GM21381 (cell line): ENCODE results near the gene CHRND.
"Not testable (repeated sequence)": the region's sequence is repeated elsewhere in the genome, so short reads cannot be mapped to it uniquely, and the experiment has no call there.

ENCODE experiments used
- ATAC-seq: cut with Tn5 transposase; IDR thresholded peaks from one replicate; pipeline ENCODE4 v1.9.1; 2021; ENCODE audit warnings: mild to moderate bottlenecking, moderate library complexity; ENCODE audit not compliant: unreplicated experiment

The CHRND gene

DNA sequence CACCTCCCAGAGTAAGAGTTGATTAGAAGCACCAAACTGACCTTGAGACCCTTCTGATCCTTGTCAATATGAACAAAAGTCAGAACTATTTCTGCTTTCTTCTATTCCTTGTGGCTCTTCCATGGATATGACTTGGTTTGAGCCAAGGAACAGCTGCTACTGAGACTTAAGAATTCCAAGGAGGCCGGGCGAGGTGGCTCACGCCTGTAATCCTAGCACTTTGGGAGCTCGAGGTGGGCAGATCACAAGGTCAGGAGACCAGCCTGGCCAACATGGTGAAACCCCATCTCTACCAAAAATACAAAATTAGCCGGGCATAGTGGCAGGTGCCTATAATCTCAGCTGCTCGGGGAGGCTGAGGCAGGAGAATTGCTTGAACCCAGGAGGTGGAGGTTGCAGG, 44.5 kb downstream of the CHRND start:
- ATAC-seq, result not testable (repeated sequence)

DNA sequence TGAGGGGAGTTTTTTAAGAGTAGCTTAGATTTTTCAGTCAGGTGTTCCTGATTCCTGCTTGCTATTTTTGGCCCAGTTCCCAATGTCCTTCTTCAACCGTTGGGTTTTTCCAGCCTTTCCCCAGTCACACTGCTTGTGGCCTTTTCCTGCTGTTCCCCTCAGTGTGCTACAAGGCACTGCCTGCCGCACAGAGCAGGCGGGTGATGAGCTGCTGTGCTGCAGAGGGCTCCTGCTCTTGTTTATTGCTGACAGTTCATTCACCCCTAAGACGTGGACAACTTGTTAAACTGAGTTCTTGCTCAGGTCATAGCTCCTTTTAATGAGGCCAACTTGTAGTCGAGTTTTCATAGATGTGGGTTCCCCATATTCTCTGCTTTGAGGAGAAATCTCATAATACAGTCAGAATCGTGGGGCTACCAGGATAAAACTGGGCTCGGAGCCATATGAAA, 45.1 kb downstream of the CHRND start:
- ATAC-seq, result no peak

DNA sequence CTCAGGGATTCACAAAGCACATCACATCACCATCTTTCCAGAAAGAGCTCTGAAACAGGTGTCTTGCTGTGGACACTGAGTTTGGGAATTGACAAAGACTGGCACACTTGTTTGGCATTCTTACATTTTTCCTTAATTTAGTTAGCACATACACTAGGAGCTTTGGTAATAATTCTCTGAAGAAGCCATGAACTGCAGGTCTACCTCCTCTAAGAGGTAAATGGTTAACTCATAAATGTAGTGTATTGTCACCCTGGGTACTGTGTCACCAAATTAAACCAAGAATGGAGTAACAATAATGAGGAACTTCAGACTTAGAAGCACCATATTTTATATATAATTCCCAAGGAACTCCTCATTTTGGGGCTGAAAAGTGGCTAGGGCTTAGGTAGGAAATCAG, 47.1 kb downstream of the CHRND start:
- no peak for ATAC-seq

DNA sequence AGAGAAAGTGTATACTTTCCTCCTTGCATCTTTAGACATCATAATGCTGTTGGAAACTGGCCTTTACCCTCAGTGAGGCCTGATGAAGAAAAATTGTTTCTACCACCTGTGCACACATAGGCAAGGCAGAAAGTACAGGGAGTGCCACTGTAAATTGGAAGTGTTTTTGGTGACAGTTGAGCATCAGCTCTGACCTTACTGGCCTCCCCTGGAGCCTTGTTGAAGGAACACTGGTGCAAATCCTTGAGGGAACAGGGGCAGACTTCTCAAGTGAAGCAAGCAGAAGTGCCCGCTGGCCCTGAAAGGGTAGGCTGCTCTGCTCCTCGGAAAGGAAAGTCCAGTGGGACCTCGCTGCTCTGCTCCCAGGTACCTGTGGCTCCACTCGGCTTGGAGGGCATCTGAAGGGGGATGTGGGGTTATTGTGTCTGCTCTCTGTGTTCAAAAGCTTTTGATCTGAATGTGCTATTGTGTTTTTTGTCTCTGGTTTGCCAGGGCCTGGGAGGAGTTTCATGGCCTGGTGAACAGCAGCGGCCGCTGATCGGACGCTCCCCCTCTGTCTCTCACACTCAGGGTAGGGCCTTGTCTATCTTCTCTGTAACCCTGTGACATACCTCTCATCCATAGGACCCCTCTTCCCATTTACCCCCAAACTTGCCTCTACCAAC, 47.9 kb downstream of the CHRND start:
- no peak for ATAC-seq

DNA sequence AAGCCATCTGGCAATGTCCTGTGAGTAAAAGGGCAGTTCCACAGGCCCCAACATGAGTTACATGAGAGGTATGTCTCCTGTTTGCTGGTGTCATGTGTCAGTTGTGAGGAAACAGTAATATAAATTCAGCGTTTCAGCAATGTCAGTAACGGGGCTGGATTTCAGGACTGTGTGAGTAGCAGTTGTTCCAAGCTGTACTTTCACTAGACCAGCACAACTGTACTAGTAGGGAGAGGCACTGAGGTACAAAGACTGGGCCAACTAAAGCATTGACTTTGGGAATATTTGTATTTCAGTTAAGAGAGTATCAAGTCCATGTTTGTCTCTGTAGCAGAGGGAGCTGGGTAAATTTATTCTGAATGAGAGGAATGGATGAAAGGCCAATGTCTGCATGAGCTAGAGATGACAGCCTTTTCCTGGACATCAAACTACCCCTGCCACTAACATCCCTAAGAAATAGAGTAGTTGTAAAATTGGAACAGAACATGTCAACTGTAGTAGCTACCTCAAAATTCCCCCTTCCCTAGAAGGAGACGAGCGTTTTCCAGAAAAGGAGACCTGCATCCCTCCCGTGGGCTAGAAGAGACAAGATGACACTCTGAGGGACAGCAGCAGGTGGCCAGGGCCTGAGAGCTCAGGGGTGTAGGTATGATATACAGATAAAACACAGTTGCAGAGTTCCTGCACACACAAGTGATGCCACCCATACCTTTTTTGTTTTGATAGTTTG, 48.9 kb downstream of the CHRND start:
- no peak for ATAC-seq

DNA sequence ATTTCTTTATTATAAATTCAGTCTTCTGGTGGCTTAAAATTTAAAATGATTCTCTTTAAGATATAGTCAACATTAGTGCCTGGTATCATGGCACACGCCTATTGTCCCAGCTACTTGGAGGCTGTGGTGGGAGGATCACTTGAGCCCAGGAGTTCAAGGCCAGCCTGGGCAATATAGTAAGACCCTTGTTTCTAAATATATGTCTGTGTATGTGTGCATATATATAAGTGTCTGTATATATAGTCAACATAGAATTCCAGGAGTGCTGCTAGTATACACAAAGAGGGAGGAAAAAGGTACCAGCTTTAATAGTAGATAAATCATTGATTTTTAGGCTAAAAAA, 49.4 kb downstream of the CHRND start:
- ATAC-seq, result no peak

DNA sequence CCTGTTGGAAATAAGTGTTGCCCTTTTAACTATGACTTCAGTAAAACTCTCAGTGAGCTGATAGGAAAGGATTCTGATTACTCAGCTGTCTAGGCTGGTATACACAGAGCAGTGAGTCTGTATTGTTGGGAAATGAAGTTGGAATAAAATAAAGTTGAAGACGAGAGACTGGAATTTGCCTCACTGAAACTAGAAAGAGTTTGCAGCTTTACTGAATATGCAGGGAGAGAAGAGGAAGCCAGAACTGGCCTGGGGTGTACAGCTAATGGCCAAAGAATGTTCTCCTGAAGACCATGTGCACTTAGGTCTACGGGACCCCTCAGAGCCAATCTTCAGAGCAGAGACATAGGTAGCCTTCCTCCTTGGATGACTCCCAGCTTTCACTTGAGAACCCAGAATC, 51.0 kb downstream of the CHRND start:
- ATAC-seq, result no peak

DNA sequence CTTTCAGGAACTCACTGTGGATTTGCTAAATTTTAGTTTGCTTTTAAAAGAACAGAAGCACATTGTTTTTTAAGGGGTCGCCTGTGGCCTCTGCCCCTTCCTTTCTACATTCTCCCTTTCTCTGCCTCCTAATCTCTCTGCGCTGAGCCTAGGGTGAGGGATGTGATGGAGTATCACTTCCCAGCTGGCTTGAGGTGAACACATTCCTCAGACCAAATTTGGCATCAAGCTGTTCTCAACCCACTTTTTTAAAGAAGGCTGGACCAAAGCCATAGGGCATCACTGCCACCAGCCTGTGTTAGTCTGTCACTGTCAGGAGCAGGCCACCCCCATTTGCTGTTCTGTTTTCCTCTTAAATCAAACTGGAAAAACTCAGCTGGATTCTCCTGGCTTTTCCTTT, 51.9 kb downstream of the CHRND start:
- no peak for ATAC-seq

DNA sequence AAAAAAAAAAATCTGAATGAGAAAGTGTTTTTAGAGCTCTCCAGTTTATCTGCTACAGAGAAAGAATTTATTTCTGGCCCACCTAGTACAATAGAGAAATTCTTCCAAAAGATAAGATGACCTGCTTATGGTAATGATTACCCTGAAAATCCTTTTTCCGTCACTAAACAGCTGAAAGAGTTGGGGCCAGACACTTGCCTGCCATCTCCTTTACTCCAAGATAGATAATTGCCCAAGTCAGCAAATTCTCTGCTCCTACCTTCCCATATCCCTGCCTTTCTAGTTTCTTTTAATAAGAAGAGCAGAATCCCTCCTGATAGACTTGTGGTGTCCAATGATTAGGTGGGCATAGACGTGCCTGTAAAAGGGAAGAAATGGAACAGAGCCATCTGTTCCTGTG, 52.7 kb downstream of the CHRND start:
- ATAC-seq, result no peak

DNA sequence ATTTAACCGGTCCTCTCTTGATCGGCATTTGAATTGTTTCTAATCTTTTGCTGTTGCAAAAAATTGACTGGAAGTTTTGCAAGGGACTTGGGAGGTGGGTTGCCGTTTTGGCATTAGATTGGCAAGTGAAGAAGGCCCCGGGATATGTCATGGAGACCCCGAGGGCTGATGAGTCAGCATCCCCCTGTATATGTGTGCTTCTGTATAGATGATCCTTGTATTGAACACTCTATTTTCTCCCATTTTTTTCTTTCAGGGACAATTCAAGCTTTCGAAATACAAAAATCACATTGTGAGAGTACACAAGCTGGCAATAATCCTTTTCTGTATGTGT, 54.7 kb downstream of the CHRND start:
- ATAC-seq, result no peak

DNA sequence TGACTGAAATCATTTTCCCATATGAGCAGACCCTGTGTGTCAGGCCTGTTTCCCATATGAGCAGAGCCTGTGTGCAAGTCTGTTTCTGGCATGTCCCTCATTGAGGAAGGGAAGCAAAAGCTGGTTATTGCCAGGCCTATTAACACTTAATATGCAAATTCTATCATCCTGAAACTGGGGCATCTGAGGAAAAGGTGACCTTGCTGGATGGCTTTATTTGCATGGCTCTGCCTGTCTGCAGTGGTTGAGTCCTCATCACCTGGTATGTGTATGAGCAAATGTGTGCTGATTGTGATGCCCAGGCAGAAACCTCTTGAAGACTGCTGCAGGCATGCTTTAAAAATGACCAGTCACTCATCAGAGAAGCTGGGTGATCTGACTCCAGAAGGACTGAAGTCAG, 55.8 kb downstream of the CHRND start:
- no peak for ATAC-seq

DNA sequence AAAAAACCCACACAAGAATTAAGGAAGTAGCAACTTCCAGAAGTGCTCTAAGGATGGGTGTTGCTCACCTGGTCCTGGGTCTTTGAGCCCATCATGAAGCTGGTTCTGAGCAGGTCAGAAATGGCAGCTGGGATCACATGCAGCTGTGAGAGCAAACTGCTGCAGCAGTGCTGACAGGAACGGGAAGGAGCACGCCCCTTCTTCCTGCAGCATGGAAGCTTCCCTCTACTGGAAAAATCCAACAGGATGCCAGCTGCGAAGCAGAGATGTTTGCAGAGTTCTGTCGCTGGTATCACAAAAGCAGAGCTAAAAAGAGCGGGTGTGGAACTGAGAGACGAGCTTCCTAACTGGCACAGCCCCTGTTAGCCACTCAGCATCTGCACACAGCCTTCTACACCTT, 58.3 kb downstream of the CHRND start:
- ATAC-seq, result no peak
